Kidney epithelial cell (primary cell): ENCODE data around the gene ERC2. TPM values are rescaled to one million over a fixed set of nuclear protein-coding genes. Genes with fewer than 3 reads are reported as not detected.

Experiments used
- DNase-seq: peaks from one replicate; pipeline ENCODE4 v3.0.0-alpha.2; 2010; ENCODE audit warnings: low read depth
- H3K27me3 ChIP-seq: 2 replicates; pipeline ENCODE4 v1.6.0; 2011; ENCODE audit warnings: low read length; ENCODE audit not compliant: control insufficient read depth, insufficient read depth
- H3K36me3 ChIP-seq: 2 replicates; pipeline ENCODE4 v1.5.1; 2011; ENCODE audit warnings: low read length; ENCODE audit not compliant: control insufficient read depth, insufficient read depth
- H3K4me3 ChIP-seq: 2 replicates; pipeline ENCODE4 v1.5.1; 2011; ENCODE audit warnings: low read depth, mild to moderate bottlenecking, control low read depth, low read length
- CTCF ChIP-seq: IDR thresholded peaks from 2 replicates; pipeline ENCODE4 v1.5.1; 2011; ENCODE audit warnings: mild to moderate bottlenecking, moderate library complexity, low read length, control low read depth, inconsistent platforms; ENCODE audit not compliant: insufficient read depth, poor library complexity, severe bottlenecking
- total RNA-seq: library from RNA; depleted of rRNA; stranded (reverse); fragments of >200 nt; gene quantifications from 2 replicates; pipeline ENCODE4 v1.2.3, GENCODE V29; 2015

The ERC2 gene
- total RNA-seq, 1 donor from 2014 or later, result 17.0 TPM

- H3K4me3 ChIP-seq, result no peak overlapping the region
- no peak for TF ChIP-seq CTCF
- no peak for DNase-seq
- H3K27me3 ChIP-seq, result no peaks in the 10 kb centered on the region
- H3K36me3 ChIP-seq, result no peaks in the 10 kb centered on the region
Measured at GRCh38 chr3:55659701-55660100, 808.6 kb downstream of the ERC2 start.

- no peak for DNase-seq
- no peak for TF ChIP-seq CTCF
- Histone ChIP-seq H3K27me3 (no peaks in the 10 kb centered on the region), H3K36me3 (no peaks in the 10 kb centered on the region), H3K4me3 (no peak overlapping the region)
Measured at GRCh38 chr3:55658690-55659562, 809.3 kb downstream of the ERC2 start.

GRCh38 chr3:55658270-55658669 lies 810.0 kb downstream of the ERC2 start:
- no peaks in the 10 kb centered on the region for H3K27me3 ChIP-seq
- no peak for TF ChIP-seq CTCF
- no peak for DNase-seq
- no peak overlapping the region for H3K4me3 ChIP-seq
- H3K36me3 ChIP-seq, result no peaks in the 10 kb centered on the region

- no peak for TF ChIP-seq CTCF
- H3K4me3 ChIP-seq, result no peak overlapping the region
- H3K36me3 ChIP-seq, result no peaks in the 10 kb centered on the region
- no peaks in the 10 kb centered on the region for H3K27me3 ChIP-seq
- DNase-seq, result no peak
Measured at GRCh38 chr3:55655544-55655943, 812.7 kb downstream of the ERC2 start.

- Histone ChIP-seq H3K27me3 (no peaks in the 10 kb centered on the region), H3K4me3 (no peak overlapping the region), H3K36me3 (no peaks in the 10 kb centered on the region)
- no peak for TF ChIP-seq CTCF
- no peak for DNase-seq
Measured at GRCh38 chr3:55654123-55654760, 814.0 kb downstream of the ERC2 start.
